Rectal smooth muscle tissue (tissue), 1 donor: ENCODE data around the gene HSPA14.
"Not testable (repeated sequence)": the region's sequence is repeated elsewhere in the genome, so short reads cannot be mapped to it uniquely, and the experiment has no call there.

Experiments
- H3K27ac ChIP-seq: one replicate; pipeline ENCODE4 v1.7.0; 2013; ENCODE audit warnings: low read depth, low read length, inconsistent platforms
- H3K27me3 ChIP-seq: one replicate; pipeline ENCODE4 v1.7.0; 2013; ENCODE audit warnings: low read length; ENCODE audit not compliant: control insufficient read depth, insufficient read depth
- H3K36me3 ChIP-seq: one replicate; pipeline ENCODE4 v1.7.0; 2013; ENCODE audit warnings: low read length; ENCODE audit not compliant: control insufficient read depth, insufficient read depth
- H3K4me1 ChIP-seq: one replicate; pipeline ENCODE4 v1.7.0; 2013; ENCODE audit warnings: low read length; ENCODE audit not compliant: control insufficient read depth, insufficient read depth
- H3K4me3 ChIP-seq: one replicate; pipeline ENCODE4 v1.7.0; 2013; ENCODE audit warnings: low read length
- H3K9ac ChIP-seq: one replicate; pipeline ENCODE4 v1.7.0; 2013; ENCODE audit warnings: low read length

The HSPA14 gene

DNA sequence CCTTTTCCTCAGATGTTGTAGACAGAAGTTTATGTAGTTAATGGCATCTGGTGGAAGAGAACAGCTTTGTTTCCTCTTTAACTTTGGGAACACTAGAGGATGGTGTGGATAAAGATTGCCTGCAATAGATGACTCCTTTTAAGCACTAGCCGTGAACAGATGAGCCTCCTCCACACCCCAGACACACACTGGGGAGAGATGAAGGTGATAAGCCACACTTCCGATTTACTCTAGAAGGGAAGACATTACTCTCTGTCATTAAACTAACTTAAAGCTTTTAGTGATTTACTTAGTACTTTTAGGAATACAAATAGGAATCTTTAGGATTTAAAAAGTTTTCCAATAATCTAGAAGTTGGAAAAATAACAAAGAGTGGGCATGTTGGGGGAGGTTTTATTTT, 6.8 kb downstream of the HSPA14 start:
- Histone ChIP-seq H3K4me3 (no peak overlapping the region), H3K27ac (no peak overlapping the region), H3K36me3 (peaks cover 18% of the 10 kb centered on the region), H3K4me1 (no peaks in the 10 kb centered on the region), H3K27me3 (no peaks in the 10 kb centered on the region), H3K9ac (no peak overlapping the region)

DNA sequence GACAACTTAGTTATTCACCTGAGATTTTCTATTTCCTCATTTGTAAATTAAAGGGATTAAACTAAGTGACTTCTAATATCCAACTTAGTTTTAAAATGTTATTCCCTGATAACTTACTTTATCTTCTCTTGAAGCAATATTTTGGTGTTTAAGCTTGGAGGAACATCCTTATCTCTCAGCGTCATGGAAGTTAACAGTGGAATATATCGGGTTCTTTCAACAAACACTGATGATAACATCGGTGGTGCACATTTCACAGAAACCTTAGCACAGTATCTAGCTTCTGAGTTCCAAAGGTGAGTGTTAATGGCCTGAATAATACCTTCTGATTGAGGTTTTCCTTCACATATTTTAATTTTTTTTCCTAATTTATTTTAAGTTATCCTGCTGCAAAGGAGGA, 14.1 kb downstream of the HSPA14 start:
- Histone ChIP-seq H3K27ac (no peak overlapping the region), H3K9ac (no peak overlapping the region), H3K4me1 (no peaks in the 10 kb centered on the region), H3K4me3 (no peak overlapping the region), H3K36me3 (peaks cover 5% of the 10 kb centered on the region), H3K27me3 (no peaks in the 10 kb centered on the region)

DNA sequence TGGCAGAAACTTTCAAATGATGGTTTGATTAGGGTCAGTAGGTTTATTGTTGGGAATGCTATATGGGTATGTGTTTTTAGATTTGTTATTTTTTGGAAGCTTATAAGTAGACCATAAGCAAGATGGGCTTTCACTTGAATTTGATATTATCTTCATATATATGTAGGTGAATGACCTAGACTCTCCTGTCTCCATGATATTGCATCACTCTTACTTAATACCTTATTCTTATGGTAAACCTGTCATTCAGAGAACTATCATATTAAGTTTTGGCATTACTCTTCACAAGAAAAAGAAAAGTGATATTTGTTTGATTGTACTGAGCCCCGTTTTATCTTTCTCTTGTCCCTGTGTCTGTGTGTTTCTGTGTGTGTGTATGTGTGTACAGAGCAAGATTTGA, 17.3 kb downstream of the HSPA14 start:
- Histone ChIP-seq H3K9ac (no peak overlapping the region), H3K36me3 (peaks cover 9% of the 10 kb centered on the region), H3K4me3 (no peak overlapping the region), H3K27ac (no peak overlapping the region), H3K4me1 (no peaks in the 10 kb centered on the region), H3K27me3 (no peaks in the 10 kb centered on the region)

DNA sequence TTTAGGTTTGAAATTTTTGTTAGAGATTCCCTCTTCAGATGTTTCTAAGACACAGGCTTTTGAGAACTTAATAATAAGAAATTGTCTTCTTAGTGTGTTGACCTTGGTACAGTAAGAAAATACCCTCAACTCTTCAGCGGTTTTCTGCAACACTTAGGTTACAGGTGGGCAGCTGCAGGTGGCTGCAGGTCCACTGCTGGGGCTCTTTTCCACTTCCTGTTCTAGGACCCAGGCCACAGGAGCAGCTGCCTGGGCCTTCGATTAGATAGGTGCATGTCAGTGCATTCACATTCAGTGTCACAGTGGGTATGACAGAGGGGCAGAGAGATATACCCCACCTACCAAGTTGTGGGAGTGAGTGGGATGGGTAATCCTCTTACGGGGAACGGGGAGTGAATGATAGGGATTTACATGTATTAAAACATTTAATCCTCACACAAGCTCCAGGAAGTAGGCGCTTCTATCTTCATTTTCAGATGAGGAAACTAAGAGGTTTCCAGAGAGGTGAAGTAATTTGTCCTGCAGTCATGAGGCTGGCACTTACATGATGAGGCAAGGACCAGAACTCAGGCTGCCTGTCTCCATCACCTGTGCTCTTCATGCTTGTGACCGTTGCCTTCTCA, 20.3 kb downstream of the HSPA14 start:
- no peaks in the 10 kb centered on the region for H3K27me3 ChIP-seq
- no peak overlapping the region for H3K27ac ChIP-seq
- no peak overlapping the region for H3K4me3 ChIP-seq
- no peaks in the 10 kb centered on the region for H3K4me1 ChIP-seq
- peaks cover 7% of the 10 kb centered on the region for H3K36me3 ChIP-seq
- no peak overlapping the region for H3K9ac ChIP-seq

DNA sequence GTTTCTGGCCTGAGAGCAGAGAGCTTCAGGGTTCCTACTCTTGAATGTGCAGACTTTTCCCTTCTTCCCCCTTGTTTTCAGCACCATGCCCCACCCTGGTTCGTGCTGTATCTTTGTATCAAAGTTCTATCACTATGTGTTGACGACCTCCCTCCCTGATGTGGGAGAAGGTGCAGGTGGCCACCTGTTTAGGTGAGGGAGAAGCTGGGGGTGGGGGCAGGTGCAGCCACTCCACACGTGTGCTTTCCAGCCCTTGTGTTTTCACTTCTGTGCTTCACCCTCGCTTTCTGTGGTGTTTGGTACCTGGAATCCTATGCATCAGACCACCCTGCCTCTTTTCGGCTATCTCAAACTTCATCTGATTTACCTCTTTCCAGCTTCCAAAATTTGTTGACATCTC, 20.9 kb downstream of the HSPA14 start:
- peaks cover 7% of the 10 kb centered on the region for H3K36me3 ChIP-seq
- no peak overlapping the region for H3K27ac ChIP-seq
- no peaks in the 10 kb centered on the region for H3K4me1 ChIP-seq
- no peaks in the 10 kb centered on the region for H3K27me3 ChIP-seq
- no peak overlapping the region for H3K9ac ChIP-seq
- H3K4me3 ChIP-seq = no peak overlapping the region

DNA sequence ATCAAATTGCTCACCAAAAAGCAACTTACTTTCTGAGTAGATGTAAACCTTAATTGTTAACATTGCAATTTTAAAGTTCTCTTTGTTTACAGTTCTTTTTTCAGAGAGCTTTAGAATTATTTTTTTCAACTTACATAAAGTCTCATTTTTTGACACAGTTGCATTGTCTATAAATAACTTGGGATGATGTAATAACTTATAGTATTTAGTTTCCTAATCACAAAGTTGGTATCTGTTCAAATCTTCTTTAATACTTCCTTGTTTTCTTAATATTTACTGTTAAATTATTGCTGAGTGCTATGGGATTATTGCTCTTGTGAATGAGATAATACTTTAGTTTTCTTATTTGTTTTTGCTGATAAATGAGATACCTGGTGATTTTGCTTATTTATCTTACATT, 21.7 kb downstream of the HSPA14 start:
- H3K27me3 ChIP-seq = no peaks in the 10 kb centered on the region
- no peaks in the 10 kb centered on the region for H3K4me1 ChIP-seq
- no peak overlapping the region for H3K27ac ChIP-seq
- H3K4me3 ChIP-seq = no peak overlapping the region
- peaks cover 7% of the 10 kb centered on the region for H3K36me3 ChIP-seq
- H3K9ac ChIP-seq = no peak overlapping the region

DNA sequence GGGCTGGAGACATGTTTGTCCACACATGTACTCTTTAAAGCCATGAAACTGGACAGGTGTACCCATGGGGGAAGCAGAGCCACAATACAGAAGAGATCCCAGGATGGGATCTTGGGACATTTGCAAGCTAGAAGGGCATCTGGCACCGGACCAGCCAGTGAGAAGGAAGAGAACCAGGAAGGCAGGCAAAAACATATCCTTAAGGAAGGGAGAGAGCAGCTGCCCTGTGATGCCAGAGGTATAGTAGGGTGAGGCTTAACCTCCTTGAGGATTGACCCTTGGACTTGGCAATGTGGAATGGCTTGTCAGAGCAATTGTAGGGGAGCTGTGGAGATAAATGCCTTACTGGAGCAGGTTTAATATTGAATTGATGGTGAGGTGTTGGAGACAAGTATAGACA, 22.7 kb downstream of the HSPA14 start:
- Histone ChIP-seq H3K9ac (no peak overlapping the region), H3K4me1 (no peaks in the 10 kb centered on the region), H3K27ac (no peak overlapping the region), H3K36me3 (peaks cover 7% of the 10 kb centered on the region), H3K4me3 (no peak overlapping the region), H3K27me3 (no peaks in the 10 kb centered on the region)

DNA sequence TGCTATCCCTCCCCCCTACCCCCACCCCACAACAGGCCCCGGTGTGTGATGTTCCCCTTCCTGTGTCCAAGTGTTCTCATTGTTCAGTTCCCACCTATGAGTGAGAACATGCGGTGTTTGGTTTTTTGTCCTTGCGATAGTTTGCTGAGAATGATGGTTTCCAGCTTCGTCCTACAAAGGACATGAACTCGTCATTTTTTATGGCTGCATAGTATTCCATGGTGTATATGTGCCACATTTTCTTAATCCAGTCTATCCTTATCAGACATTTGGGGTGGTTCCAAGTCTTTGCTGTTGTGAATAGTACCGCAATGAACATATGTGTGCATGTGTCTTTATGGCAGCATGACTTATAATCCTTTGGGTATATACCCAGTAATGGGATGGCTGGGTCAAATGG, 26.4 kb downstream of the HSPA14 start:
- not testable (repeated sequence) for H3K9ac ChIP-seq, H3K36me3 ChIP-seq, H3K27ac ChIP-seq, H3K4me1 ChIP-seq, H3K4me3 ChIP-seq, H3K27me3 ChIP-seq

DNA sequence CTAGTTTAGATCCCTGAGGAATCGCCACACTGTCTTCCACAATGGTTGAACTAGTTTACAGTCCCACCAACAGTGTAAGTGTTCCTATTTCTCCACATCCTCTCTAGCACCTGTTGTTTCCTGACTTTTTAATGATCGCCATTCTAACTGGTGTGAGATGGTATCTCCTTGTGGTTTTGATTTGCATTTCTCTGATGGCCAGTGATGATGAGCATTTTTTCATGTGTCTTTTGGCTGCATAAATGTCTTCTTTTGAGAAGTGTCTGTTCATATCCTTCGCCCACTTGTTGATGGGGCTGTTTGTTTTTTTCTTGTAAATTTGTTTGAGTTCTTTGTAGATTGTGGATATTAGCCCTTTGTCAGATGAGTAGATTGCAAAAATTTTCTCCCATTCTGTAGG, 26.8 kb downstream of the HSPA14 start:
- H3K27me3 ChIP-seq, H3K4me3 ChIP-seq, H3K36me3 ChIP-seq, H3K27ac ChIP-seq, H3K9ac ChIP-seq, H3K4me1 ChIP-seq: not testable (repeated sequence)

DNA sequence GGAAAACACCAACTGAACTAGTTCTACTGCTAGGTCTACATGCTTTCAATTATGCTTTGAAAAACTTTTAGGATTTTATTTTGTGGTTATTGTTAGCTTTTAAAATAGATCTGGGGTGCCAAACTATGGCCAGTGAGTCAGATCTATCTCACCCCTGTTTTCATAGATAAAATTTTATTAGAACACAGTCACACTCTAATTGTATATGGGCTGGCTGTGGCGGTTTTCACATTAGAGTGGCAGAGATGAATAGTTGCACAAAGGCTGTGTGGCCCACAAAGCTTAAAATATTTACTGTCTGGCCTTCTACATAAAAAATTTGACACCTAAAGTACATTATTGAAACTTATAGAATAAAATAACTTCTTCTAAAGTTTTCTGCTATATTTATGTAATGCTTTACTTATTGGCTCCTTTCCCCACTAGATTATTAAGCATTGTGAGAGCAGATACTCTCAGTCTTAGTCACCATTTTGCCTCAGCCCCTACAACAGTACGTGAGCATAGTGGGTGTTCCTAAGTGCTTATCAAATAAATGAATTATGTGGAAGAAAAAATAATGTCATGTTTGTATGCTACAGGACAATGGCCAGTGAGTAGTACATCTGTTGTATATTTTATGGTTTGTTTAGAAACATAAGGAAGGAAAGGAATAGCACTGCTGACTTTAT, 35.1 kb downstream of the HSPA14 start:
- Histone ChIP-seq H3K4me3 (no peak overlapping the region), H3K27ac (no peak overlapping the region), H3K36me3 (peaks cover 5% of the 10 kb centered on the region), H3K9ac (no peak overlapping the region), H3K27me3 (no peaks in the 10 kb centered on the region), H3K4me1 (peaks cover 6% of the 10 kb centered on the region)

DNA sequence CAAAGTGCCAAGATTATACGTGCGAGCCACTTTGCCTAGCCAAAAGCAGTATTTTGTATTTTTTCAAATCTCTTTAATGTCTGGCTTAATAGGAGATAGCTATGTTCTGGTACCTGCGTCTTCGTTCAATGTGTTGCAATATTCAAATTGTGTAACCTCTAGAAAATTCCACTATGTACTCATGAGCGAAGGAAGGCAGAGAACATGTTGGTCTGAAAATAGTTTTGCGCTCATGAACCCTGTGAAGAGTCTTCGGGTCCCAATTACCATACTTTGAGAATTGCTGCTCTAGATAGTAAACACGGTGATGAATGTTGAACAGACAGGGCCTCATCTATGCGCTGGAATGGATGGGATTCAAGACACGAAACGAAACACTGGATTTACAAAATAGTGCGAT, 37.8 kb downstream of the HSPA14 start:
- H3K4me3 ChIP-seq = no peak overlapping the region
- H3K27me3 ChIP-seq = no peaks in the 10 kb centered on the region
- H3K27ac ChIP-seq = no peak overlapping the region
- H3K9ac ChIP-seq = no peak overlapping the region
- no peaks in the 10 kb centered on the region for H3K36me3 ChIP-seq
- H3K4me1 ChIP-seq = peaks cover 6% of the 10 kb centered on the region

DNA sequence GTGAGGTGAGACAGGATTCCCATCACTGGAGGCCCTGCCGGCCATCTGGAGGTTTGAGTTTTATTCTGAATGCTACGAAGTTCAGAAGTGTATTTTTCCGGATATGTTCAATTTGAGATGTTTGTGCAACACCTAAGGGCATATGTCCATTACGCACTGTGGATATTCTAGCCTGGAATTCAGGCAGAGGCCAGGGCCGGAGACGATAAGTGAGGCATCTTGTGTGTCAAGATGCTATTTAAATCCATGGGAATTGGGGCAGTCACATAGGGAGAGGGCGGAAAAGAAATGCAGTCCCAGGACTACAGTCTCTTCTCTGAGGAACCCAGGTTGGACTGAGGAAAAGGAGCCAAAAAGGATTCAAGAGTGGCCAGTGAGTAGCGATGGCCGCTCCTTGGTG, 38.7 kb downstream of the HSPA14 start:
- Histone ChIP-seq H3K4me1 (peaks cover 6% of the 10 kb centered on the region), H3K27ac (no peak overlapping the region), H3K9ac (no peak overlapping the region), H3K4me3 (no peak overlapping the region), H3K36me3 (no peaks in the 10 kb centered on the region), H3K27me3 (no peaks in the 10 kb centered on the region)
